ENCODE measurements around the gene SH3BP1.
"Not testable (repeated sequence)": the region's sequence is repeated elsewhere in the genome, so short reads cannot be mapped to it uniquely, and the experiment has no call there.

SH3BP1 gene

DNA sequence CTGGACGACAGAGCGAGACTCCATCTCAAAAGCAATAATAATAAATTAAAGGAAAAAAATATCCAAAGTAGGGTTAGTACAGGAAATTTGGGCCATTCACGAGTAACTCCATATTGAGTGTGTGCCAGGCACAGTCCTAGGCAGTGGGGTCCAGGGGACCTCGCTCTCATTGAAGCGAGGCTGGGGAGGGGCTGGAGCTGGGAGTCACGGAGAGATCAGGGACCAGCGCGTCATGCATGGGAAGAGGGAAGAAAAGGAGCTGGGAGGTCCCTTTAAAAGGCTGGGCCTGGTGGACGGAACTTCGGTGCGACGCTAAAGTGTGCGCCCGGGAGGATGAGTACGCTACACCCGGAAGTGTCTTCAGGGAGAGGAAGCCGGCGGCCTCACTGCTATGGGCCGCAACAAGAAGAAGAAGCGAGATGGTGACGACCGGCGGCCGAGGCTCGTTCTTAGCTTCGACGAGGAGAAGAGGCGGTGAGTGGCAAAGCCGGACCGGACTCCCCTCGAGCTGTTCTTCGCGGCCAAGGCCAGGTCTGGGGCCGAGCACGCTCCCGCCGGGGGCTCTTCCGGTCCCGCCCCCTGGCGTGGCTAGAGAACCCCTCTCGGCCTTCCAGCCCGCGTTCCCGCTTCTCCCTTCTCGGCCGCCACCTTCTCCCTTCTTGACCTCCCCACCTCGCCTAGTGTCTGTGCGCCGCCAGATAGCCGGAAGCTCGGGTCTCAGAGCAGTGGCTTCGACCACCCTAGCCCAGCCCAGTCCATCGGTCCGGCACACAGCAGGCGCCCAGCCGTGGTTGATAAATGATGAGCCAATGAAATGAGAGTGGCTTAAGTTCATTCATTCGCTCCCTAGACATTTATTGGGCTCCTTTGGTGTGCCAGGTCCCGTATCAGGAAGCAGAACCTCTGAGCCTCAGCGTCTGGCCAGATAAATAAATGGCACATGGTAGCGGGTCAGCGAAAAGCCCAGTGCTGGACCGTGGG is 46.8 kb downstream of the SH3BP1 start, which contains the start of gene NOL12:
Gene NOL12, plus strand, starts transcription at position 342 of the 981 bp plus-strand sequence. Its CDS starts 50 bp downstream, at position 392.
- Histone ChIP-seq H3K4me3 (ENCODE audit: low read length) (peak within 1 kb of the TSS; percentile 84), H3K27me3 (ENCODE audit: control insufficient read depth, insufficient read depth, low read length) (no peaks in the 10 kb centered on the region), H3K27ac (ENCODE audit: low read depth, low read length) (peak within 1 kb of the TSS; percentile 92), H3K9ac (ENCODE audit: low read length) (peak within 1 kb of the TSS; percentile 59), H3K4me1 (ENCODE audit: control insufficient read depth, insufficient read depth, low read length) (no peaks in the 10 kb centered on the region), H3K36me3 (ENCODE audit: control insufficient read depth, insufficient read depth, low read length) (peaks cover 17% of the 10 kb centered on the region)

GRCh38 chr22:37690407-37690806 is 50.9 kb downstream of the SH3BP1 start:
- Histone ChIP-seq H3K36me3 (ENCODE audit: control insufficient read depth, insufficient read depth, low read length) (peaks cover 34% of the 10 kb centered on the region), H3K27me3 (ENCODE audit: control insufficient read depth, insufficient read depth, low read length) (no peaks in the 10 kb centered on the region), H3K4me3 (ENCODE audit: low read length) (no peak overlapping the region), H3K4me1 (ENCODE audit: control insufficient read depth, insufficient read depth, low read length) (no peaks in the 10 kb centered on the region), H3K27ac (ENCODE audit: low read depth, low read length) (no peak overlapping the region), H3K9ac (ENCODE audit: low read length) (no peak overlapping the region)

- Histone ChIP-seq H3K27me3 (ENCODE audit: control insufficient read depth, insufficient read depth, low read length) (no peaks in the 10 kb centered on the region), H3K27ac (ENCODE audit: low read depth, low read length) (no peak overlapping the region), H3K4me3 (ENCODE audit: low read length) (no peak overlapping the region), H3K4me1 (ENCODE audit: control insufficient read depth, insufficient read depth, low read length) (peaks cover under 1% of the 10 kb centered on the region), H3K9ac (ENCODE audit: low read length) (no peak overlapping the region), H3K36me3 (ENCODE audit: control insufficient read depth, insufficient read depth, low read length) (peaks cover 34% of the 10 kb centered on the region)
Measured at GRCh38 chr22:37690901-37691504, 51.5 kb downstream of the SH3BP1 start.

DNA sequence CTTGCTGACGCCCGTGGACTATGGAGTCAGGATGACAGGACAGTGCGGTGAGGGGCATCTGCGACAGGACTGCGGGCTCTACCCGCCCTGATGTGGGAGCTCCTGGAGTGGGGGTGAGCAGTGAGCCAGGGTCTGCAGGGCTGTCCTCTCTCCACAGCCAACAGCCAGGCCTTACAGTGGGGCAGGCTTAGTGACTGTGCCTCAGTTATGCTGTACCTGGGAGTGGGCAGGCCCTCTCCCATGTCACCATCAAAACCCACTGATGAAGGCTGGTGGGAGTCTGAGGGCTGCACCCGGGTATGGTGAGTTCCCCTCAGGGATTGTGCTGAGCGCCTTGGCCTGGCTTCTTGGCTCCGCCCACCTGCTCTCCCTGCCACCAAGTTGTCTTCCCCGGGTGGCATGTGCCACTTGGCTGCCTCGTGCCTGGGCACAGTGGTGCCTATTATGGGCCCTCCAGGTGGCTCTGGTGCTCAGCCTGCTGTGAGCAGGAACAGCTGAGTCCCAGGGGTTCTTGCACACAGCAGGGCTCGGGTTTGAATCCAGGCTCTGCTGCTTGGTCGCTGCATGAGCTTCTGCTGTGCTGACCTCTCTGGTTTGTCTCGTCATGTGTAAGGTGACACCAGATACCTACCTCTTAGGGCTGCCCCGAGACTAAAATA is 53.3 kb downstream of the SH3BP1 start:
- H3K9ac ChIP-seq (ENCODE audit: low read length), result no peak overlapping the region
- peaks cover 4% of the 10 kb centered on the region for H3K4me1 ChIP-seq (ENCODE audit: control insufficient read depth, insufficient read depth, low read length)
- H3K4me3 ChIP-seq (ENCODE audit: low read length), result no peak overlapping the region
- H3K36me3 ChIP-seq (ENCODE audit: control insufficient read depth, insufficient read depth, low read length), result peaks cover 34% of the 10 kb centered on the region
- no peak overlapping the region for H3K27ac ChIP-seq (ENCODE audit: low read depth, low read length)
- no peaks in the 10 kb centered on the region for H3K27me3 ChIP-seq (ENCODE audit: control insufficient read depth, insufficient read depth, low read length)

DNA sequence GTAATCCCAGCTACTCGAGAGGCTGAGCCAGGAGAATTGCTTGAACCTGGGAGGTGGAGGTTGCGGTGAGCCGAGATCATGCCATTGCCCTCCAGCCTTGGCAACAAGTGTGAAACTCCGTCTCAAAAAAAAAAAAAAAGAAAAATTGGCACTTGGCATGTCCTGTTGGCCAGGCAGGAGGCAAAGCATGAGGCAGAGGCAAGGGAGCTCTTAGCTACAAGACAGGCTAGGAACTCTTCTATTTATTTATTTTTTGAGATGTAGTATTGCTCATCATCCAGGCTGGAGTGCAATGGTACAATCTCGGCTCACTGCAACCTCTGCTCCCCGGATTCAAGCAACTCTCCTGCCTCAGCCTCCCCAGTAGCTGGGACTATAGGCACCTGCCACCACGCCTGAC is 54.7 kb downstream of the SH3BP1 start:
- not testable (repeated sequence) for H3K27me3 ChIP-seq (ENCODE audit: control insufficient read depth, insufficient read depth, low read length); H3K27ac ChIP-seq (ENCODE audit: low read depth, low read length); H3K4me3 ChIP-seq (ENCODE audit: low read length); H3K4me1 ChIP-seq (ENCODE audit: control insufficient read depth, insufficient read depth, low read length); H3K9ac ChIP-seq (ENCODE audit: low read length)
- peaks cover 31% of the 10 kb centered on the region for H3K36me3 ChIP-seq (ENCODE audit: control insufficient read depth, insufficient read depth, low read length)

GRCh38 chr22:37696260-37696656 is 56.8 kb downstream of the SH3BP1 start:
- Histone ChIP-seq H3K36me3 (ENCODE audit: control insufficient read depth, insufficient read depth, low read length) (peaks cover 17% of the 10 kb centered on the region), H3K4me3 (ENCODE audit: low read length) (peak overlapping the region; percentile 58)
- not testable (repeated sequence) for H3K27ac ChIP-seq (ENCODE audit: low read depth, low read length); H3K27me3 ChIP-seq (ENCODE audit: control insufficient read depth, insufficient read depth, low read length); H3K9ac ChIP-seq (ENCODE audit: low read length); H3K4me1 ChIP-seq (ENCODE audit: control insufficient read depth, insufficient read depth, low read length)

DNA sequence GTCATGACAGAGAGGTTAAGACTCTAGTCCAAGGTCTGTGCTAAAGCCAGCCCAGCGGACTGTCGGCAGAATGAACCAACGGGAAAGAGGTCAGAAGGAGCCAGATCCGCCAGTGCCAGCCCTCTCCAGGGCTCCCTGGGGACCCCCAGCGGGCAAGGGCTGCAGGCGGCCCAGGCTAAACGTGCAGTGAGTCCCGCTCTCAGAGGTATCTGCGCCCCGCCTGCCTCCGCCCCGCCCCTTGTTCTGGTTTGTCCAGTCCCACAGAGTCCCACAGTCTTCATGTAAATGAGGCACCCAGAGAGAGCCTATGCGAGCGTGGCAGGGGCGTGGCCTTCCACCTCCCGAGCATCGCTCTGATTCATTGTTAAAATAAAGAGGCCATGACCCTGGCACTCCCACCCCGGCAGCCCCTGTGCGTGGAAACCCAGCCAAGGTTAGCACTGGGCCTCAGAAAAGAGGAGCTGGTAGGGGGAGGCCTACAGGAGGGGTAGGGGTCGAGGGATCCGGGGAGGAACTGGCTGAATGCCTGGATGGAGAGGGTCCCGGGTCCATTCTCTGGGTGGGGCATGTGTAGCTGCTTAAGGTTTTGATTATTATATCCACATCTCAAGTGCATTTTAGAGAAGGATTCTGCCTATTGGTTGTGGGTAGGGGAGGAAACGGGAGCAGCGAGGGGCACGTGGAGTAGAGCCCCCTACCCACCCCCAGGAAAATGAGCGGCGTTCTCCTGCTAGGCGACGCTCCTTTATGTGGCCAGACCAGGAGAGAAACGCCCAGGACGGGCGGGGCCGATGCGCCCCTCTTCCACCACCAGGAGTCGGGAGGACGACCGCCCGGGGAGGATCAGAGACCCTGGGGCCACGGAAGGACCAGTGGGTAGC is 57.4 kb downstream of the SH3BP1 start, which contains the start of gene TRIOBP:
Gene TRIOBP, plus strand, starts transcription at position 392 of the 881 bp plus-strand sequence. CDS start 4,318 bp downstream, outside the sequence.
- Histone ChIP-seq H3K27ac (ENCODE audit: low read depth, low read length) (no peak within 1 kb of the TSS), H3K4me1 (ENCODE audit: control insufficient read depth, insufficient read depth, low read length) (peaks cover 4% of the 10 kb centered on the region), H3K36me3 (ENCODE audit: control insufficient read depth, insufficient read depth, low read length) (peaks cover 11% of the 10 kb centered on the region), H3K9ac (ENCODE audit: low read length) (no peak within 1 kb of the TSS), H3K4me3 (ENCODE audit: low read length) (peak within 1 kb of the TSS; percentile 58), H3K27me3 (ENCODE audit: control insufficient read depth, insufficient read depth, low read length) (no peaks in the 10 kb centered on the region)

DNA sequence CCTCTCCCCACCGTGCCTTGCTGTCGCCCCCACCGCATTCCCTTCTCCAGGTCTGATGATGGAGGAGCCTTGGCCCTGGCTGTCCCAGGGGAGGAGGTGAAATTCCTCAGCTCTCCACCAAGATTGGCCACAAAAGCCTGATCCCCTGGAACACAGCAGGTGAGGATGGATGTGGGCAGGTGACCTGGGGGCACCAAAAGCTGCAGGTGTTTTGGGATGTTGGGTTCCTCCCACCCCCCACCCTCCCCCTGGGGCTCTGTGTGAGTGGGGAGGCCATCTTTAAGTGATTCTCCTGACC is 58.0 kb downstream of the SH3BP1 start:
- Histone ChIP-seq H3K4me3 (ENCODE audit: low read length) (no peak overlapping the region), H3K27me3 (ENCODE audit: control insufficient read depth, insufficient read depth, low read length) (no peaks in the 10 kb centered on the region), H3K4me1 (ENCODE audit: control insufficient read depth, insufficient read depth, low read length) (peaks cover 4% of the 10 kb centered on the region), H3K27ac (ENCODE audit: low read depth, low read length) (no peak overlapping the region), H3K9ac (ENCODE audit: low read length) (no peak overlapping the region), H3K36me3 (ENCODE audit: control insufficient read depth, insufficient read depth, low read length) (peaks cover 9% of the 10 kb centered on the region)

GRCh38 chr22:37701141-37701786 is 61.8 kb downstream of the SH3BP1 start:
- no peaks in the 10 kb centered on the region for H3K36me3 ChIP-seq (ENCODE audit: control insufficient read depth, insufficient read depth, low read length)
- H3K9ac ChIP-seq (ENCODE audit: low read length), result no peak overlapping the region
- H3K4me1 ChIP-seq (ENCODE audit: control insufficient read depth, insufficient read depth, low read length), result peaks cover under 1% of the 10 kb centered on the region
- no peaks in the 10 kb centered on the region for H3K27me3 ChIP-seq (ENCODE audit: control insufficient read depth, insufficient read depth, low read length)
- no peak overlapping the region for H3K27ac ChIP-seq (ENCODE audit: low read depth, low read length)
- no peak overlapping the region for H3K4me3 ChIP-seq (ENCODE audit: low read length)

DNA sequence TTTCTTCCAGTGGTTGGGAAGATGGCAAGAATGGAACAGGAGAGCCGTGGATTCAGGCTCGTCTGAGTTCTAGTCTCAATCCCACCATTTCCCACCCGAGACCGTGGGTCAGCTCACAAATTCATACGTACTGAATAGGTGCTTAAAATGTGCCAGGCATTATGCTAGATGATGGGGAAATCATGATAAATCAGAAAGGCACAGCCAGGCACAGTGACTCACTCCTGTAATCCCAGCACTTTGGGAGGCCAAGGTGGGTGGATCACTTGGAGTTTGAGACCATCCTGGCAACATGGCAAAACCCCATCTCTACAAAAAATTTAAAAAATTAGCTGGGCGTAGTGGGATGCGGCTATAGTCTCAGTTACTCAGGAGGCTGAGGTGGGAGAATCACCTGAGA is 64.4 kb downstream of the SH3BP1 start:
- Histone ChIP-seq H3K9ac (ENCODE audit: low read length) (no peak overlapping the region), H3K27ac (ENCODE audit: low read depth, low read length) (no peak overlapping the region), H3K4me1 (ENCODE audit: control insufficient read depth, insufficient read depth, low read length) (no peaks in the 10 kb centered on the region), H3K36me3 (ENCODE audit: control insufficient read depth, insufficient read depth, low read length) (no peaks in the 10 kb centered on the region), H3K4me3 (ENCODE audit: low read length) (no peak overlapping the region), H3K27me3 (ENCODE audit: control insufficient read depth, insufficient read depth, low read length) (no peaks in the 10 kb centered on the region)

GRCh38 chr22:37704645-37705044 is 65.2 kb downstream of the SH3BP1 start:
- Histone ChIP-seq H3K36me3 (ENCODE audit: control insufficient read depth, insufficient read depth, low read length) (no peaks in the 10 kb centered on the region), H3K27me3 (ENCODE audit: control insufficient read depth, insufficient read depth, low read length) (no peaks in the 10 kb centered on the region), H3K9ac (ENCODE audit: low read length) (no peak overlapping the region), H3K27ac (ENCODE audit: low read depth, low read length) (no peak overlapping the region), H3K4me3 (ENCODE audit: low read length) (no peak overlapping the region), H3K4me1 (ENCODE audit: control insufficient read depth, insufficient read depth, low read length) (no peaks in the 10 kb centered on the region)

Data from rectal smooth muscle tissue (tissue), 1 donor.